MCF 10A (cell line): ENCODE results near the gene OTOF. TPM values are rescaled to one million over a fixed set of nuclear protein-coding genes. Genes with fewer than 3 reads are reported as not detected.

ENCODE experiments used
- BruUV-seq: library from RNA; stranded (reverse); fragments of 400-500 nt; replicated peaks from 2 replicates; lab custom pipeline; 2021; lab: Mats Ljungman, UMichigan
- CTCF ChIA-PET: fragments of 300-600 bp; sonication (Branson Sonifier 250); formaldehyde crosslinking; extraction: SDS; loops from one replicate; lab custom pipeline; 2021; ENCODE audit warnings: antibody characterized with exemption, inconsistent platforms; lab: Yijun Ruan, JAX
- POLR2A ChIA-PET: fragments of 300-600, 350-650 bp; sonication (Branson Sonifier 250); formaldehyde crosslinking; extraction: SDS; loops from one replicate; lab custom pipeline; 2020; ENCODE audit warnings: antibody characterized with exemption, inconsistent platforms; lab: Yijun Ruan, JAX
- DNase-seq: peaks from one replicate; pipeline ENCODE4 v3.0.0-alpha.2; 2018; ENCODE audit not compliant: unreplicated experiment
- H3K27ac Mint-ChIP-seq: one replicate; pipeline ENCODE4 v1.8.0; 2022; ENCODE audit warnings: mild to moderate bottlenecking, low read depth, mixed read lengths; ENCODE audit not compliant: unreplicated experiment
- H3K27me3 Mint-ChIP-seq: one replicate; pipeline ENCODE4 v1.8.0; 2022; ENCODE audit warnings: mixed read lengths; ENCODE audit not compliant: insufficient read depth, unreplicated experiment
- H3K36me3 Mint-ChIP-seq: one replicate; pipeline ENCODE4 v1.8.0; 2022; ENCODE audit warnings: mild to moderate bottlenecking, moderate library complexity, mixed read lengths; ENCODE audit not compliant: insufficient read depth, unreplicated experiment
- H3K4me1 Mint-ChIP-seq: one replicate; pipeline ENCODE4 v1.8.0; 2022; ENCODE audit warnings: mixed read lengths; ENCODE audit not compliant: insufficient read depth, unreplicated experiment
- H3K4me3 Mint-ChIP-seq: one replicate; pipeline ENCODE4 v1.8.0; 2022; ENCODE audit warnings: mild to moderate bottlenecking, moderate library complexity, mixed read lengths; ENCODE audit not compliant: unreplicated experiment
- H3K9me3 Mint-ChIP-seq: one replicate; pipeline ENCODE4 v1.8.0; 2022; ENCODE audit warnings: mixed read lengths; ENCODE audit not compliant: unreplicated experiment
- intact Hi-C: fragments of 100-400 bp; cut with micrococcal nuclease; formaldehyde crosslinking; loops from 2 replicates; pipeline ENCODE4 v1.14.1; 2022
- total RNA-seq: library from RNA; stranded (reverse); gene quantifications from 2 replicates; pipeline ENCODE4 v1.2.3, GENCODE V29; 2022
- TF ChIP-seq, protein P1 (sequence below): fragments of 200-600 bp; IDR thresholded peaks from one replicate; pipeline ENCODE4 v1.8.0; 2022; ENCODE audit warnings: antibody characterized with exemption, mild to moderate bottlenecking; ENCODE audit not compliant: unreplicated experiment

The OTOF gene
- total RNA-seq, 1 experiment from 2014 or later = not detected

DNA sequence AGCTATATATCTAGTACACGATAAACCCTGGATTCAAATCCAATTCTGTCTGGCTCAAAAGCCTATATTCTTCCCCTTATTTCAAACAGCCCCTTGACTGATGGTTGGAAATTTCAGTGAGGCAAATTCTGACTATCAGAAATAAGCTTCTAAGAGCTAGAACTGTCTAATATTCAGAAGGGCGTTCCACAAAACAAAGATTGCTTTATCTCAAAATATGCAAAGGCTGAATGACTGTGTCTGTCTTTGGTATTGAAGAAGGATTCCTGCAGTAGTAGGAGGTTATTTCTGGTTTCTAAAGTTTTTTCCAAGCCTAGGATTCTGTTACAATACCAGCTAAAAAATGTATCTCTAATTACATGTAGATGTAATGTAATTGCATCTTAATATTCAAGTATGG is 45.1 kb downstream of the OTOF start:
- intact Hi-C loops = no loop called here
- CTCF ChIA-PET = interaction anchor here (1.1 kb wide), 1 partner anchor 157 kb away, joined by 4 read pairs; no protein-coding TSS in a partner anchor
- Mint-ChIP-seq H3K27me3 (no peaks in the 10 kb centered on the region), H3K27ac (no peak overlapping the region), H3K9me3 (no peaks in the 10 kb centered on the region), H3K4me3 (no peak overlapping the region), H3K4me1 (no peaks in the 10 kb centered on the region), H3K36me3 (no peaks in the 10 kb centered on the region)
- no peak for DNase-seq
- no TSS peak for BruUV-seq
- POLR2A ChIA-PET = interaction anchor here (0.6 kb wide), 1 partner anchor 1653 kb away, joined by 3 read pairs; no protein-coding TSS in a partner anchor
- TF ChIP-seq, protein P1, sequence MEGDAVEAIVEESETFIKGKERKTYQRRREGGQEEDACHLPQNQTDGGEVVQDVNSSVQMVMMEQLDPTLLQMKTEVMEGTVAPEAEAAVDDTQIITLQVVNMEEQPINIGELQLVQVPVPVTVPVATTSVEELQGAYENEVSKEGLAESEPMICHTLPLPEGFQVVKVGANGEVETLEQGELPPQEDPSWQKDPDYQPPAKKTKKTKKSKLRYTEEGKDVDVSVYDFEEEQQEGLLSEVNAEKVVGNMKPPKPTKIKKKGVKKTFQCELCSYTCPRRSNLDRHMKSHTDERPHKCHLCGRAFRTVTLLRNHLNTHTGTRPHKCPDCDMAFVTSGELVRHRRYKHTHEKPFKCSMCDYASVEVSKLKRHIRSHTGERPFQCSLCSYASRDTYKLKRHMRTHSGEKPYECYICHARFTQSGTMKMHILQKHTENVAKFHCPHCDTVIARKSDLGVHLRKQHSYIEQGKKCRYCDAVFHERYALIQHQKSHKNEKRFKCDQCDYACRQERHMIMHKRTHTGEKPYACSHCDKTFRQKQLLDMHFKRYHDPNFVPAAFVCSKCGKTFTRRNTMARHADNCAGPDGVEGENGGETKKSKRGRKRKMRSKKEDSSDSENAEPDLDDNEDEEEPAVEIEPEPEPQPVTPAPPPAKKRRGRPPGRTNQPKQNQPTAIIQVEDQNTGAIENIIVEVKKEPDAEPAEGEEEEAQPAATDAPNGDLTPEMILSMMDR = no peak

DNA sequence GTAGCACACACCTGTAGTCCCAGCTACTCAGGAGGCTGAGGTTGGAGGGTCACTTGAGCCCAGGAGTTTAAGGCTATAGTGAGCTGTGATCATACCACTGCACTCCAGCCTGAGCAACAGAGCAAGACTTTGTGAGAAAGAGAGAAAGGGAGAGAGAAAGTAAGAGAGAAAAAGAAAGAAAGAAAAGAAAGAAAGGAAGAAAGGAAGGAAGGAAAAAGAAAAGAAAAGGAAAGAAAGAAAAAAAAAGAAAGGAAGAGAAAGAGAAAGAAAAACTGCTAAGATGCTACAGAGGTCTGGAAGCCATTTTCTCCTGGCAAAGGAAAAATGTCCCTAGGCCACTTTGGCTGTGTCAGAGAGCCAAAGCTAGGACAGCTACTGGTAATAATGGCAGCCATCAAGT is 45.6 kb downstream of the OTOF start:
- no TSS peak for BruUV-seq
- DNase-seq = no peak
- TF ChIP-seq, protein P1 = no peak
- Mint-ChIP-seq H3K9me3 (no peaks in the 10 kb centered on the region), H3K27me3 (no peaks in the 10 kb centered on the region), H3K4me3 (no peak overlapping the region), H3K4me1 (no peaks in the 10 kb centered on the region), H3K36me3 (no peaks in the 10 kb centered on the region), H3K27ac (no peak overlapping the region)
- ChIA-PET CTCF (interaction anchor here (0.6 to 1.1 kb wide), 3 partner anchors 158 to 587 kb away, joined by 3 to 4 read pairs (median 4); no protein-coding TSS in a partner anchor), POLR2A (no interaction called here)
- intact Hi-C loops = no loop called here

DNA sequence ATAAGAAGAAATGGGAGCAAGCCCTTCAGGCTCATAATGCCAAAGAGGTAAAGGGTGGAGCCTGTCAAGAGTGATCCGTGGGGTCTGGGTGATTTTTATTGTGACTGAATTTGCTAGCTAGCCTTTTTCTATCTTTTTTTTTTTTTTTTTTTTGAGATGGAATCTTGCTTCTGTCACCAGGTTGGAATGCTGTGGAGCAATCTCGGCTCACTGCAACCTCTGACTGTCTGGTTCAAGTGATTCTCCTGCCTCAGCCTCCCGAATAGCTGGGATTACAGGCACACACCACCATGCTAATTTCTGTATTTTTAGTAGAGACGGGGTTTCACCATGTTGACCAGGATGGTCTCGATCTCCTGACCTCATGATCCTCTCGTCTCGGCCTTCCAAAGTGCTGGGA is 47.1 kb downstream of the OTOF start:
- no peaks in the 10 kb centered on the region for H3K9me3 Mint-ChIP-seq
- H3K27ac Mint-ChIP-seq = no peak overlapping the region
- TF ChIP-seq, protein P1 = no peak
- ChIA-PET POLR2A (no interaction called here), CTCF (no interaction called here)
- intact Hi-C loops = no loop called here
- H3K4me3 Mint-ChIP-seq = no peak overlapping the region
- H3K4me1 Mint-ChIP-seq = no peaks in the 10 kb centered on the region
- BruUV-seq = no TSS peak
- DNase-seq = no peak
- no peaks in the 10 kb centered on the region for H3K36me3 Mint-ChIP-seq
- H3K27me3 Mint-ChIP-seq = no peaks in the 10 kb centered on the region

DNA sequence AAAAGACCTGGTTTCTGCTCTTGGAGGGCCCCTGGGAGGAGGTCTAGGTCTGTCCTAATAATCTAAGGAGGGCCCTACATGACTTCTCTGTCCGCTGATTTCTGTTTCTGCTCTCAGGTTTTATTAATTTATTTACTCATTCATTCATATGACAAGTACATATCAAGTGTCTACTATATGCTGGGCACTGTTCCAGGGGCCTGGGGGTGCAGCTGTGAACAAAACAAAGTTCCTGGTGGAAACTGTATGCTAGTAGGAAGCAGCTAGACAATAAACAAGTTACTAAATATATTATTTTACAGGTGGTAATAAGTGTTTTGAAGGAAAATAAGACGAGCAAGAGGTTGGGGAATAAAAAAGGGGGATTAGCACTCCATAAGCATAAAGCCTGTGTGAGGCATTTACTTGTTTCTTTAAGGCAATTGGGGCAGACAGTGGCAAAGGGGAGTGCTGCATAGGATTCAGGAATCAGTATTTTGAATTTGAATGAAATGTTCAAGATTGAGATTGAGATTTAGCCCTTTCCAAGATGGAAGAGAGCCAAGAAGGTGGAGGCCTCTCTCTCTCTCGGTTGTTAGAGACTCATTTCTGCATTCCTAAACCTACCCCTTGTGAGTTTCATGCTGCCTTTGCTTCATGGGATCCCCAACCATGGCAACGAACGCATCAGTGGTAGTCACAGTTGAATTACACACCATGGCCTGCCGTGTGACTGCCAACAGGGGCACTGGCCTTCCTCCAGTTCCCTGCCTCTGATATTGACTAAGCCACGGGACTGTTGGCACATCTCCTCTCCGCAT is 47.9 kb downstream of the OTOF start:
- Mint-ChIP-seq H3K27ac (no peak overlapping the region), H3K4me1 (no peaks in the 10 kb centered on the region), H3K27me3 (no peaks in the 10 kb centered on the region), H3K4me3 (no peak overlapping the region), H3K9me3 (no peaks in the 10 kb centered on the region), H3K36me3 (no peaks in the 10 kb centered on the region)
- intact Hi-C loops = no loop called here
- TF ChIP-seq, protein P1 = no peak
- POLR2A ChIA-PET = no interaction called here
- BruUV-seq = no TSS peak
- CTCF ChIA-PET = no interaction called here
- DNase-seq = peak; percentile 13
